SK-N-SH treated with all-trans-retinoic acid at 6 μM for 48 hours (cell line): Measurements from ENCODE around the gene IYD.

Experiments
- ARNTL ChIP-seq: fragments of 450-650 bp; formaldehyde crosslinking; IDR thresholded peaks from 2 replicates; pipeline ENCODE4 v1.5.0; 2020; ENCODE audit warnings: low read depth, mild to moderate bottlenecking, moderate library complexity, borderline replicate concordance
- CSDC2 ChIP-seq: fragments of 250-450 bp; sonication (Bioruptor Pico); IDR thresholded peaks from 2 replicates; pipeline ENCODE4 v1.5.0; 2020; ENCODE audit warnings: mild to moderate bottlenecking, moderate library complexity
- GLIS3 ChIP-seq: fragments of 250-450 bp; sonication (Bioruptor Pico); IDR thresholded peaks from 2 replicates; pipeline ENCODE4 v1.5.0; 2020; ENCODE audit warnings: mild to moderate bottlenecking, moderate library complexity
- ISL1 ChIP-seq: fragments of 250-450 bp; sonication (Bioruptor Pico); IDR thresholded peaks from 2 replicates; pipeline ENCODE4 v2.1.2; 2022; ENCODE audit warnings: mild to moderate bottlenecking, moderate library complexity
- OSR1 ChIP-seq: fragments of 250-450 bp; sonication (Bioruptor Pico); IDR thresholded peaks from 2 replicates; pipeline ENCODE4 v1.8.0; 2022; ENCODE audit warnings: moderate library complexity, mild to moderate bottlenecking, inconsistent platforms
- PPARA ChIP-seq: fragments of 250-450 bp; sonication (Bioruptor Pico); IDR thresholded peaks from 2 replicates; pipeline ENCODE4 v1.5.0; 2020; ENCODE audit warnings: mild to moderate bottlenecking, borderline replicate concordance
- RARB ChIP-seq: fragments of 250-450 bp; sonication (Bioruptor Pico); IDR thresholded peaks from 2 replicates; pipeline ENCODE4 v1.8.0; 2021; ENCODE audit warnings: mild to moderate bottlenecking, moderate library complexity
- TOX ChIP-seq: fragments of 250-450 bp; sonication (Bioruptor Pico); IDR thresholded peaks from 2 replicates; pipeline ENCODE4 v1.8.0; 2021; ENCODE audit warnings: mild to moderate bottlenecking, moderate library complexity, borderline replicate concordance
- ZFP3 ChIP-seq: fragments of 250-450 bp; sonication (Bioruptor Pico); IDR thresholded peaks from 2 replicates; pipeline ENCODE4 v1.5.0; 2020; ENCODE audit warnings: mild to moderate bottlenecking, moderate library complexity
- ZFP30 ChIP-seq: fragments of 450-650 bp; formaldehyde crosslinking; IDR thresholded peaks from 2 replicates; pipeline ENCODE4 v1.5.0; 2022; ENCODE audit warnings: mild to moderate bottlenecking, moderate library complexity
- ZNF70 ChIP-seq: fragments of 450-650 bp; formaldehyde crosslinking; IDR thresholded peaks from 2 replicates; pipeline ENCODE4 v1.5.0; 2020; ENCODE audit warnings: mild to moderate bottlenecking, moderate library complexity
- TF ChIP-seq, protein P1 (sequence below): fragments of 250-450 bp; sonication (Bioruptor Pico); IDR thresholded peaks from 2 replicates; pipeline ENCODE4 v1.5.1; 2020; ENCODE audit warnings: low read depth, mild to moderate bottlenecking, moderate library complexity
- TF ChIP-seq, protein P2 (sequence below): fragments of 250-450 bp; sonication (Bioruptor Pico); IDR thresholded peaks from 2 replicates; pipeline ENCODE4 v1.8.0; 2020; ENCODE audit warnings: mild to moderate bottlenecking, moderate library complexity, borderline replicate concordance

DNA sequence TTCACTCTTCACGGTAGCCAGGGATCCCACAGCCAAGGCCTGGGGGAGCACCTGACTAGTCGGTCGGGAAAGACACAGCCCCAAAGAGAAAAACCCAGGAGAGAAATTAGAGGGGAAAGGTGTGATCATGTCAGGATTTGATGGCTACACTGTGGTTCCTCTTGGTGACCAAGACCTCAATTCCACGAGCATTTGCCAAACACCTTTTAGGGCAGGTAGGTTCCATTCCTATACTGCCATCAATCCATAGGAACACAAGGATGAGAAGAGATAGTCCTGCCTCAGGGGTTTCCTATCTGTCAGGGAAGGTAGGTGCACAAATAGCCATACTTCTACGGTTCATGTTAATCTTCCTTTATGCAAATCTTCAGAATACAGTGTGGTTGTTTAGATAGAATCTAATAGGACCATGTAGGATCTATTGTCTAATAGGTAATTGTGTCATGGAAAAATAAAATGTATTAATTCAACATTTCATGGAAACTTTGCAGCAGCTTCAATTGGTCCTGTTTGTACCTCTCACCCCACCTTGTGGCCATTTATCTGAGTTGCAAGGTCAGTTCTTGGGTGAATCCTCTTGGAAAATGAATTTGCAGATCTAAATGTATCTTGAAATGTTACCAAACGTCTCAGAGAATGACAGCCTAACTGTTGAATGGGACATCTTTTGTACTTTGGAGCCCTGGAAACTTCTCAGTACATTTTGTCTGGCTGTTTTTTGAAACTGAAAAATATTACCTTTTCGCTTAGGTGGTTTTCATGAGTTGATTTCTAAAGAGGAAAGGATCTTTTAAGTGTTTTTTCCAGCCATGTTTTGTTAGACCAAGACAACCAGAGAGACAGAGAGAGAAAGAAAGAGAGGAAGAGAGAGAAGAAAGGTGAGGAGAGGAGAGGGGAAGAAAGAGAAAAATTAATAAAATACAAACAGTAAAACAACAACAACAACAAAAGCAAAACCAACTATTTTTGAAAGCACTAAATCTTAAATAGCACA, 33.7 kb upstream of the IYD start:
- TF ChIP-seq ZFP30 (CRISPR knock-in tag): no peak
- TF ChIP-seq, protein P1, sequence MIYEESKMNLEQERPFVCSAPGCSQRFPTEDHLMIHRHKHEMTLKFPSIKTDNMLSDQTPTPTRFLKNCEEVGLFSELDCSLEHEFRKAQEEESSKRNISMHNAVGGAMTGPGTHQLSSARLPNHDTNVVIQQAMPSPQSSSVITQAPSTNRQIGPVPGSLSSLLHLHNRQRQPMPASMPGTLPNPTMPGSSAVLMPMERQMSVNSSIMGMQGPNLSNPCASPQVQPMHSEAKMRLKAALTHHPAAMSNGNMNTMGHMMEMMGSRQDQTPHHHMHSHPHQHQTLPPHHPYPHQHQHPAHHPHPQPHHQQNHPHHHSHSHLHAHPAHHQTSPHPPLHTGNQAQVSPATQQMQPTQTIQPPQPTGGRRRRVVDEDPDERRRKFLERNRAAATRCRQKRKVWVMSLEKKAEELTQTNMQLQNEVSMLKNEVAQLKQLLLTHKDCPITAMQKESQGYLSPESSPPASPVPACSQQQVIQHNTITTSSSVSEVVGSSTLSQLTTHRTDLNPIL (CRISPR knock-in tag): no peak
- no peak for TF ChIP-seq OSR1 (CRISPR knock-in tag)
- TF ChIP-seq TOX (CRISPR knock-in tag): no peak
- no peak for TF ChIP-seq ARNTL (CRISPR knock-in tag)
- no peak for TF ChIP-seq ZFP3 (CRISPR knock-in tag)
- TF ChIP-seq ISL1: no peak
- no peak for TF ChIP-seq ZNF70 (CRISPR knock-in tag)
- TF ChIP-seq, protein P2, sequence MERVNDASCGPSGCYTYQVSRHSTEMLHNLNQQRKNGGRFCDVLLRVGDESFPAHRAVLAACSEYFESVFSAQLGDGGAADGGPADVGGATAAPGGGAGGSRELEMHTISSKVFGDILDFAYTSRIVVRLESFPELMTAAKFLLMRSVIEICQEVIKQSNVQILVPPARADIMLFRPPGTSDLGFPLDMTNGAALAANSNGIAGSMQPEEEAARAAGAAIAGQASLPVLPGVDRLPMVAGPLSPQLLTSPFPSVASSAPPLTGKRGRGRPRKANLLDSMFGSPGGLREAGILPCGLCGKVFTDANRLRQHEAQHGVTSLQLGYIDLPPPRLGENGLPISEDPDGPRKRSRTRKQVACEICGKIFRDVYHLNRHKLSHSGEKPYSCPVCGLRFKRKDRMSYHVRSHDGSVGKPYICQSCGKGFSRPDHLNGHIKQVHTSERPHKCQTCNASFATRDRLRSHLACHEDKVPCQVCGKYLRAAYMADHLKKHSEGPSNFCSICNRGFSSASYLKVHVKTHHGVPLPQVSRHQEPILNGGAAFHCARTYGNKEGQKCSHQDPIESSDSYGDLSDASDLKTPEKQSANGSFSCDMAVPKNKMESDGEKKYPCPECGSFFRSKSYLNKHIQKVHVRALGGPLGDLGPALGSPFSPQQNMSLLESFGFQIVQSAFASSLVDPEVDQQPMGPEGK: no peak
- TF ChIP-seq PPARA (CRISPR knock-in tag): no peak
- TF ChIP-seq CSDC2: no peak
- TF ChIP-seq GLIS3 (CRISPR knock-in tag): no peak
- TF ChIP-seq RARB (CRISPR knock-in tag): no peak
